Activated CD4-positive, CD25-positive, alpha-beta regulatory T cell treated with anti-CD3 and anti-CD28 coated beads, Interleukin-2, amount 50 U/mL, for 16 hours (primary cell): ENCODE measurements around the gene EVX1.

Experiments
- DNase-seq: peaks from one replicate; pipeline ENCODE4 v3.0.0-alpha.2; 2020; ENCODE audit warnings: low read depth, low spot score

The EVX1 gene

GRCh38 chr7:27249724-27250556 is 7.3 kb downstream of the EVX1 start:
- DNase-seq = no peak

GRCh38 chr7:27250557-27251070 is 8.0 kb downstream of the EVX1 start:
- DNase-seq = no peak

- DNase-seq = no peak
Measured at GRCh38 chr7:27251136-27251651, 8.6 kb downstream of the EVX1 start.

DNA sequence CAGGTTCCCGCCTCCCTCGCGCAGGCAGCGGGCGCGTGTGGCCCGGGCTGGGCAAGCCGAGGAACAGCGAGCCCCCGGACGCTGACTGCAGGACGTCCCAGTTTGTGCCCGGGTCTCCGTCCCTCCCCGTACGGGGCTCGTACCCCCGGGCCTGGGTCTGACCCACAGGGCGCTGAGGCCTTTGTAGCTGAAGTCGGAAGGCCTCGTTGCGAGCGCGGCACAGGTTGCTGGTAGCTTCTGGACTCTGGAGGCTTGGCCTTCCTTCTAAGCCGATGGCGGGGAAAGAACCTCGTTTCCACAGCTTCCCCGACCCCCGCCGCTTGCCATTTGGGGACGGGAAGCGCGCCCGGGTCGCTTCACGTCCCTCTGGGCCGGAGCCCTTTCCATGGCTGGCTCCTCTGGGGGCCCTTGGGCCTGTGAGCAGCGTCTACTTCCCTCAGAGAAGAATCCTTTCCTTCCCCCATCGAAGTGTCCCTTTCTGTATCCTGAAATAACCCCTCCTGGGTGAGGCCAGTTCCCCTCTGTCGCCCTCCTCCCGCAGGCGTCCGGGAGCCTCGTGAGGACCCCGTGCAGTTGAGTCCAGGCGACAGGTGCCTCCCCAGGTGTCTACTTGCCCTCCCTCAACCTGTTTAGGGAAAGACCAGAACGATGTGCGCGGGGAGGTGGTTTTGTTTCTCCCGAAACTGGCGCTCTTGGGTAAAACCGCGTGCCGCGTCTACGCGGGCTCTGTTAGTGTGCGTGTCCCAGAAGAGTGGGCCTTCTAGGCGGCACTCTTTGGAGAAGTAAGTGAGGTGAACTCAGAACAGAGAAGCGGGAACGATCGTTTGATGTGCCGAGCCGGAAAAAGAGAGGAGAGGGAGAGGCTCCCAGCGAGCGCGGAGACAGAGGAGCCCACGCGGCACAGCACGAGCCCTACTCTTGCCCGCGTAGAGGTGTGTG is 9.3 kb downstream of the EVX1 start:
- no peak for DNase-seq

DNA sequence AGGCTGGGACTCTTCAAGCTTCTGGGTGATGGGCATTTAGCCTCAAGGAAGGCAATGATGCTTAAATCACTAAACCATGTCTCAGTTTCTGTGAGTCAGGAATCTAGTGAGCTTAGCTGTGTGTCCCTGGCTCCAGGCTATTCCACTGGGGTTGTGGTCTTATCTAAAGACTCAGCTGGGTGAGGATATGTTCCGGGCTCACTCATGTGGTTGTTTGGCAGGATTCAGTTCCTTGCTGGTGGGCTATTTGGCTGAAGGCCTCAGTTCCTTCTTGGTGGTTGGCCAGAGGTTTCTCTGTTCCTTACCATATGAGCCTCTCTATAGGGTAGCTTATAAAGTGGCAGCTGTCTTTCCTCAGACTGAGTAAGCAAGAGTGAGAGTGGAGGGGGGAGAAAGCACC is 12.0 kb downstream of the EVX1 start:
- DNase-seq = no peak

DNA sequence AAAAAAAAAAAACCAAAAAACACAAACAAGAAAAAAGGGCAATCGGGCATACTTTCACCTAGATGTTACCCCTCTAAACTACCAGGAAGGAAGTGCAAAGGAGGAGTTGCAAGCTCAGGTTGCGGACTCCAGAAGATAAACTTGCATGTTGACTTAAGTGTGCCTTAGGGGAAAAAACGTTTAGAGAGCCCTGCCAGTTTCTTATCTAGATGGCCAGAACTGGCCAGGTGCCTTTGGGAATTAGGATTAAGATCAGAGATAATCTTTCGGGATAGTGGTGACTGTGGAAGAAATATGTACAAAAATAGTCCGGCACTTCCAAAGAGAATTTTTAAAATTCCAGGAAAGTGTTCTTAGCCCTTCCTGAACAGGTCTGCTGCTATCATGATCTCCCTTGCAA is 17.6 kb downstream of the EVX1 start:
- no peak for DNase-seq

- no peak for DNase-seq
Measured at GRCh38 chr7:27262121-27262520, 19.5 kb downstream of the EVX1 start.

DNA sequence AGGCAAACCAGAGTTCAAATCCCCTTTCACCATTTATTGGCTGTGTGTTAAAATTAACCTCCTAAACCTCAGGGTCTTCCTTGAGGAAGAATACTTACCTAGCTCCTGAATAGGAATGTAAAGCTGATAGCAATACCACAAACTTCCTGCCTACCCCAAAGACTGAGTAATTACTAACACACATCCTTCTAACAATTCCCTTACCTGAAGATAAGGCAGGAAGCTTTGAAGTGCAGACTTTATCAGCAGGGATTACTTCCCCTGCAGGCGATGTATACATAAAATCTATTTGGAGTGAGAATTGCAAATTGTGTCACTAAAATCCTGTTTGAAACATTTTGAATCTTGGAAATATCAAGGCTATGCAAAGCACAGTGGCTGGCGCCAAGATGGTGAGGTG is 21.2 kb downstream of the EVX1 start:
- DNase-seq = no peak

DNA sequence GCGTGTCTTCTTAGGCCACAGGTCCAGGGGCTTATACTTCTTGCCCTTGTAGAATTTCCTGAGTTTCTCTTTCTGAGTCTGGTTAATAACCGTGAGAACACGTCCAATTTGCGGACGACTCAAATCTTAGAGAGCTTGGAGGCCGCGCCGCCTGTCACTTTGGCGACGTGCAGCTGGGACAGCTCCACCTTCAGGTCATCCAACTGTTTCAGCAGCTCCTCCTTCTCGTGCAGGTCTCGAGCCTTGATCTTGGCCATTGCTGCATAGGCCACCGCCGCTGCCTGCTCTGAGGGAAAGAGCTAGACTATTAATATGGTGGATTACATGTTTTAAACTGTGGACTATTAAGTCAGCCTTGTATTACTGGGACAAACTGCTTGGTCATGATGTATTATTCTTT is 26.9 kb downstream of the EVX1 start:
- no peak for DNase-seq

GRCh38 chr7:27271384-27271783 is 28.8 kb downstream of the EVX1 start:
- DNase-seq = no peak

DNA sequence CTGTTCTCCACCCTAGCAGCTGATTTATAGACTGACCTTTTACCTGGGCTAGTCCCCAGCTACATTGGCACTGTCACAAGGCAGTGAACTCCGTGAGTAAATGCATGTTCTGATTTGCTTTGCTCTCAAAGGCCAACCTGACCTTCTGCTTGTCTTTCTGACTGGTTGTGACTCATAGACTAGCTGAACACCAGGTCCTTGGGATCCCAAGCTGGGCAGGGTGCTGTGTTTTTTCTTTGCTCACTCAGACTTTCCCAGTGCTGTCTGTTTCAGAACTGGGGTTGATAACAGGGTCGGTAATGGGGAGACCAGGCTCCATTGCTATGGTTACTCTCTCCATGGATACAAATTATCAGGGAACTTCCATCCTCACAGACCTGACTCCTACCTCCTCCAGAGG is 35.0 kb downstream of the EVX1 start:
- DNase-seq = no peak

DNA sequence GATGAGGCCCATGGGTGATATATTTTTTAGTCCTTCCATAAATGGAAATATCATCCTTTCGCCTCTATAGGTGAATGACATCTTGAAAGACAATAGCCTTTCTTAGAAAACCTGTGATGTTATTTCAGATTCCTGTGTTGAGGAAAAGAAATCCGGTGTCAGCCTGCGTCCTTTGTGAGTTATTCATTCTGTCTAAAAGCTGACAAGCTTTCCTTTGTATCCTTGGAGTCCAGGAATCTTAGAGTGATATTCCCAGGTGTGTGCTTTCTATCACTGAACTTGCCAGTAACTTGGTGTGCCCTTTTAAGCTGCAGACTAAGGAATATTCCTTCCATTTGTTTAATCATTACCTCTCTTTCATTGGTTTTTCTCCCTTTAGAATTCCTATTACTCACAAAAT is 41.0 kb downstream of the EVX1 start:
- no peak for DNase-seq

DNA sequence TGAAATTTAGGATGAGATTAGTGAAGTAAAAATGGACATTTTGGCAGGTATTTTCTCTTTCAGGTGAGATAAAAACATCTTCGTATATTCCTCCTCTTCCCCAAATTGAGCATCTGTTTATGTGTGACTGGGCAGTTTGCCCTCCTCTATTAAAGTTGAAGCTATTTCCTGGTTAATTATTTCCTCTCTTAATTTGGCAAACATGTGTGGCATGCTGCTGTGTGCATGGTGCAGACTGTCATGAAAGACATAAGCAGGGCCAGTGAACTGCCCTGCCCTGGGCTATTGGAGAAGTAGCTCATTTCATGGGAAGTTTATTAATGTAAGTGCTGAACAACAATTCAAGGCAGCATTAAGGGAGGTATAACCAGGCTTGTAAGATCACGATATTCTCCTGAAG is 52.6 kb downstream of the EVX1 start:
- no peak for DNase-seq

- no peak for DNase-seq
Measured at GRCh38 chr7:27297356-27297755, 54.8 kb downstream of the EVX1 start.
